SHP77 treated with DMSO at 0.1 percent for 48 hours (cell line): Measurements from ENCODE around the gene GLI2.

Experiments used
- DNase-seq: peaks from one replicate; lab custom pipeline; 2025; lab: John Stamatoyannopoulos, UW

The GLI2 gene

GRCh38 chr2:120735746-120736170 lies at the start of gene GLI2:
Gene GLI2 (plus strand): TSS chr2:120735868. CDS start chr2:120797321, 61,453 bp downstream.
- no peak for DNase-seq

- DNase-seq: no peak
Measured at GRCh38 chr2:120685974-120686297, 49.7 kb upstream of the GLI2 start.

- no peak for DNase-seq
Measured at GRCh38 chr2:120686511-120687168, 49.0 kb upstream of the GLI2 start.

- DNase-seq: no peak
Measured at GRCh38 chr2:120687210-120687609, 48.5 kb upstream of the GLI2 start.

GRCh38 chr2:120690521-120690920 lies 45.1 kb upstream of the GLI2 start:
- DNase-seq: no peak

GRCh38 chr2:120691410-120691809 lies 44.3 kb upstream of the GLI2 start:
- peak; percentile 13 for DNase-seq

- no peak for DNase-seq
Measured at GRCh38 chr2:120692691-120693090, 43.0 kb upstream of the GLI2 start.

GRCh38 chr2:120693121-120693520 lies 42.5 kb upstream of the GLI2 start:
- no peak for DNase-seq

- DNase-seq: no peak
Measured at GRCh38 chr2:120694034-120694433, 41.6 kb upstream of the GLI2 start.

GRCh38 chr2:120697471-120697870 lies 38.2 kb upstream of the GLI2 start:
- no peak for DNase-seq

- no peak for DNase-seq
Measured at GRCh38 chr2:120699292-120699691, 36.4 kb upstream of the GLI2 start.

GRCh38 chr2:120700659-120701058 lies 35.0 kb upstream of the GLI2 start:
- no peak for DNase-seq

- no peak for DNase-seq
Measured at GRCh38 chr2:120701096-120701495, 34.6 kb upstream of the GLI2 start.

GRCh38 chr2:120701499-120701898 lies 34.2 kb upstream of the GLI2 start:
- DNase-seq: no peak

GRCh38 chr2:120702061-120702460 lies 33.6 kb upstream of the GLI2 start:
- DNase-seq: no peak

- no peak for DNase-seq
Measured at GRCh38 chr2:120702801-120703200, 32.9 kb upstream of the GLI2 start.

- no peak for DNase-seq
Measured at GRCh38 chr2:120703330-120703994, 32.2 kb upstream of the GLI2 start.

- DNase-seq: no peak
Measured at GRCh38 chr2:120704696-120705095, 31.0 kb upstream of the GLI2 start.

- no peak for DNase-seq
Measured at GRCh38 chr2:120707816-120708215, 27.9 kb upstream of the GLI2 start.

GRCh38 chr2:120708944-120709607 lies 26.6 kb upstream of the GLI2 start:
- DNase-seq: no peak

- DNase-seq: no peak
Measured at GRCh38 chr2:120709608-120710041, 26.0 kb upstream of the GLI2 start.

GRCh38 chr2:120710256-120710655 lies 25.4 kb upstream of the GLI2 start:
- no peak for DNase-seq

GRCh38 chr2:120711694-120712093 lies 24.0 kb upstream of the GLI2 start:
- DNase-seq: no peak
